ENCODE results near the gene SPINK8.

DNA sequence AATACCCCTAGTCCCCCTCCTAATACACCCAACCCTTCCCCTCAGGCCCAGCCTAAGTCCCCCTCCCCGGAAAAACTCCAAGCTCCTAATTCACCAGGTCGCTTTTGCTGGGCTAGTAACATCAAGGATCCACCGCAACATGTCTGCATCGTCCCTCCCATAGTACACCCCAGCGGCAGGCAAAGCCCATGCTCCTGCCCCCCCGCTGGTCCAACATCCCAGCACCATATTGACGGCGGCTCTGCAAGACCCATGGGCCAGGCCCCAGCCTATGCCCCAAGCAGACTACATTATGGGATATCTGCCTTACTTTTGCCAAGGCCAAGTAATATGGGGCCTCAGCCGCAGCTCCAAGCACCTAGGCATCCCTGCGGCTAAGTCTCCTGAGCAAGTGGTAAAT lies 59.0 kb downstream of the SPINK8 start:
- TF ChIP-seq CTCF (IDR thresholded peaks at IDR 0.05) (no peak), POLR2AphosphoS5 (IDR thresholded peaks at IDR 0.05) (no peak)
